Ovary (tissue), 3 donors: Measurements from ENCODE around the gene CORO1C.
"Not testable (repeated sequence)": the region's sequence is repeated elsewhere in the genome, so short reads cannot be mapped to it uniquely, and the experiment has no call there.

Experiments
- POLR2A ChIP-seq: fragments of 450-650 bp; IDR thresholded peaks from one replicate; pipeline ENCODE4 v1.6.1; 2017; ENCODE audit warnings: antibody characterized with exemption, mild to moderate bottlenecking, moderate library complexity
- TF ChIP-seq, protein P1 (sequence below), 3 donors: fragments of 450-650 bp in 2 of 3; fragments of 200-600 bp in 1 of 3; IDR thresholded peaks; one replicate each; pipeline versions ENCODE4 v1.5.1 to v1.8.0; 2016 to 2022; ENCODE audit warnings: antibody characterized with exemption in 3 of 3, mild to moderate bottlenecking in 1 of 3
- donor health status: DM: no; HTN: no; CAD: no.

GRCh38 chr12:108618953-108619274 lies 112.4 kb downstream of the CORO1C start:
- not testable (repeated sequence) for TF ChIP-seq POLR2A
- TF ChIP-seq, protein P1, sequence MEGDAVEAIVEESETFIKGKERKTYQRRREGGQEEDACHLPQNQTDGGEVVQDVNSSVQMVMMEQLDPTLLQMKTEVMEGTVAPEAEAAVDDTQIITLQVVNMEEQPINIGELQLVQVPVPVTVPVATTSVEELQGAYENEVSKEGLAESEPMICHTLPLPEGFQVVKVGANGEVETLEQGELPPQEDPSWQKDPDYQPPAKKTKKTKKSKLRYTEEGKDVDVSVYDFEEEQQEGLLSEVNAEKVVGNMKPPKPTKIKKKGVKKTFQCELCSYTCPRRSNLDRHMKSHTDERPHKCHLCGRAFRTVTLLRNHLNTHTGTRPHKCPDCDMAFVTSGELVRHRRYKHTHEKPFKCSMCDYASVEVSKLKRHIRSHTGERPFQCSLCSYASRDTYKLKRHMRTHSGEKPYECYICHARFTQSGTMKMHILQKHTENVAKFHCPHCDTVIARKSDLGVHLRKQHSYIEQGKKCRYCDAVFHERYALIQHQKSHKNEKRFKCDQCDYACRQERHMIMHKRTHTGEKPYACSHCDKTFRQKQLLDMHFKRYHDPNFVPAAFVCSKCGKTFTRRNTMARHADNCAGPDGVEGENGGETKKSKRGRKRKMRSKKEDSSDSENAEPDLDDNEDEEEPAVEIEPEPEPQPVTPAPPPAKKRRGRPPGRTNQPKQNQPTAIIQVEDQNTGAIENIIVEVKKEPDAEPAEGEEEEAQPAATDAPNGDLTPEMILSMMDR (IDR thresholded peaks at IDR 0.05), result not testable (repeated sequence)
